H9 (cell line): ENCODE results near the gene KRT27. TPM values are rescaled to one million over a fixed set of nuclear protein-coding genes. Genes with fewer than 3 reads are reported as not detected.
"Not testable (repeated sequence)": the region's sequence is repeated elsewhere in the genome, so short reads cannot be mapped to it uniquely, and the experiment has no call there.

Source experiments
- DNase-seq: peaks from one replicate; pipeline ENCODE4 v3.0.0-alpha.2; 2017
- H2AFZ ChIP-seq: one replicate; pipeline ENCODE4 v1.6.1; 2013; ENCODE audit warnings: mild to moderate bottlenecking, low read length, control low read depth, moderate library complexity
- H2AK5ac ChIP-seq: 2 replicates; pipeline ENCODE4 v1.6.1; 2013; ENCODE audit warnings: low read length, control low read depth, mixed read lengths; ENCODE audit not compliant: insufficient read length
- H2BK120ac ChIP-seq: one replicate; pipeline ENCODE4 v1.6.1; 2013; ENCODE audit warnings: low read depth, mild to moderate bottlenecking, low read length, control low read depth, inconsistent platforms; ENCODE audit not compliant: poor library complexity, severe bottlenecking
- H2BK12ac ChIP-seq: 2 replicates; pipeline ENCODE4 v1.6.1; 2013; ENCODE audit warnings: low read length, control low read depth, mixed read lengths, low read depth; ENCODE audit not compliant: insufficient read length
- H2BK15ac ChIP-seq: 2 replicates; pipeline ENCODE4 v1.6.1; 2013; ENCODE audit warnings: low read depth, low read length, control low read depth
- H2BK20ac ChIP-seq: one replicate; pipeline ENCODE4 v1.6.1; 2013; ENCODE audit warnings: low read depth, mild to moderate bottlenecking, low read length, control low read depth, inconsistent platforms; ENCODE audit not compliant: poor library complexity, severe bottlenecking
- H2BK5ac ChIP-seq: 2 replicates; pipeline ENCODE4 v1.6.1; 2013; ENCODE audit warnings: low read length, control low read depth, mixed read lengths; ENCODE audit not compliant: insufficient read length
- H3K14ac ChIP-seq: 2 replicates; pipeline ENCODE4 v1.6.1; 2013; ENCODE audit warnings: low read length, control low read depth; ENCODE audit not compliant: insufficient read depth
- H3K18ac ChIP-seq: 2 replicates; pipeline ENCODE4 v1.6.1; 2013; ENCODE audit warnings: low read depth, mild to moderate bottlenecking, mixed read lengths, low read length, control low read depth; ENCODE audit not compliant: insufficient read length
- H3K23ac ChIP-seq: 2 replicates; pipeline ENCODE4 v1.6.1; 2013; ENCODE audit warnings: low read length, control low read depth, mixed read lengths, low read depth; ENCODE audit not compliant: insufficient read length
- H3K23me2 ChIP-seq: 2 replicates; pipeline ENCODE4 v1.6.1; 2013; ENCODE audit warnings: low read depth, mild to moderate bottlenecking, mixed read lengths, low read length, control low read depth; ENCODE audit not compliant: insufficient read length, poor library complexity, severe bottlenecking
- H3K27ac ChIP-seq: 2 replicates; pipeline ENCODE4 v1.5.1; 2013; ENCODE audit warnings: low read length, control low read depth, mixed read lengths, low read depth; ENCODE audit not compliant: insufficient read length
- H3K27me3 ChIP-seq: 2 replicates; pipeline ENCODE4 v1.6.1; 2013; ENCODE audit warnings: low read length, control low read depth, inconsistent platforms; ENCODE audit not compliant: insufficient read depth
- H3K4ac ChIP-seq: 2 replicates; pipeline ENCODE4 v1.6.1; 2013; ENCODE audit warnings: low read depth, mild to moderate bottlenecking, control low read depth, inconsistent platforms, low read length, moderate library complexity
- H3K4me1 ChIP-seq: 2 replicates; pipeline ENCODE4 v1.6.1; 2013; ENCODE audit warnings: low read length, control low read depth, inconsistent platforms; ENCODE audit not compliant: insufficient read depth
- H3K4me2 ChIP-seq: 2 replicates; pipeline ENCODE4 v1.6.1; 2013; ENCODE audit warnings: low read length, control low read depth, mixed read lengths; ENCODE audit not compliant: insufficient read length, insufficient read depth
- H3K56ac ChIP-seq: 2 replicates; pipeline ENCODE4 v1.6.1; 2013; ENCODE audit warnings: low read depth, mild to moderate bottlenecking, mixed read lengths, low read length, control low read depth; ENCODE audit not compliant: insufficient read length
- H3K79me1 ChIP-seq: 2 replicates; pipeline ENCODE4 v1.6.1; 2013; ENCODE audit warnings: low read depth, mild to moderate bottlenecking, moderate library complexity, low read length, control low read depth, inconsistent platforms; ENCODE audit not compliant: insufficient read depth, poor library complexity, severe bottlenecking
- H3K79me2 ChIP-seq: 2 replicates; pipeline ENCODE4 v1.6.1; 2013; ENCODE audit warnings: low read length, control low read depth, inconsistent platforms; ENCODE audit not compliant: insufficient read depth
- H3K9ac ChIP-seq: 2 replicates; pipeline ENCODE4 v1.6.1; 2013; ENCODE audit warnings: low read length, control low read depth, mixed read lengths; ENCODE audit not compliant: insufficient read length; ENCODE audit errors: extremely low read depth
- H3K9me3 ChIP-seq: one replicate; pipeline ENCODE4 v1.6.1; 2013; ENCODE audit warnings: low read depth, low read length, inconsistent platforms; ENCODE audit not compliant: control insufficient read depth
- H3T11ph ChIP-seq: one replicate; pipeline ENCODE4 v1.6.1; 2013; ENCODE audit warnings: mild to moderate bottlenecking, low read length, control low read depth, inconsistent platforms
- H4K20me1 ChIP-seq: one replicate; pipeline ENCODE4 v1.6.1; 2013; ENCODE audit not compliant: control insufficient read depth, insufficient read length, insufficient read depth
- H4K5ac ChIP-seq: 2 replicates; pipeline ENCODE4 v1.6.1; 2013; ENCODE audit warnings: low read depth, mild to moderate bottlenecking, mixed read lengths, low read length, control low read depth; ENCODE audit not compliant: insufficient read length
- H4K8ac ChIP-seq: replicated peaks from 2 replicates; pipeline ENCODE4 v1.6.1; 2013; ENCODE audit warnings: low read length, control low read depth, mixed read lengths, low read depth; ENCODE audit not compliant: insufficient read length
- H4K91ac ChIP-seq: 2 replicates; pipeline ENCODE4 v1.6.1; 2013; ENCODE audit warnings: low read depth, mild to moderate bottlenecking, moderate library complexity, mixed read lengths, low read length, control low read depth; ENCODE audit not compliant: insufficient read length
- H3K27ac Mint-ChIP-seq, 3 experiments: 2 replicates in 2 of 3; 3 replicates in 1 of 3; pipeline ENCODE4 v1.8.0; 2020 to 2021; ENCODE audit warnings: mixed read lengths in 3 of 3, mild to moderate bottlenecking in 1 of 3, moderate library complexity in 1 of 3
- H3K27me3 Mint-ChIP-seq: 2 replicates; pipeline ENCODE4 v1.8.0; 2021; ENCODE audit warnings: low read depth, mild to moderate bottlenecking, moderate library complexity, mixed read lengths
- H3K36me3 Mint-ChIP-seq, 3 experiments: 2 replicates in 2 of 3; 3 replicates in 1 of 3; pipeline ENCODE4 v1.8.0; 2020 to 2021; ENCODE audit warnings: low read depth in 3 of 3, mixed read lengths in 3 of 3; ENCODE audit not compliant: insufficient read depth in 1 of 3
- H3K4me1 Mint-ChIP-seq, 2 experiments: 2 replicates each; pipeline ENCODE4 v1.8.0; 2020; ENCODE audit warnings: mixed read lengths in 2 of 2
- H3K4me3 Mint-ChIP-seq, 2 experiments: 2 replicates in 1 of 2; 3 replicates in 1 of 2; pipeline ENCODE4 v1.8.0; 2020 to 2021; ENCODE audit warnings: mild to moderate bottlenecking in 2 of 2, mixed read lengths in 2 of 2, moderate library complexity in 1 of 2
- H3K9me3 Mint-ChIP-seq, 2 experiments: 2 replicates in 1 of 2; 3 replicates in 1 of 2; pipeline ENCODE4 v1.8.0; 2020; ENCODE audit warnings: mild to moderate bottlenecking in 2 of 2, mixed read lengths in 2 of 2, moderate library complexity in 1 of 2
- WGBS: extraction: QIAGEN DNeasy Blood & Tissue Kit; methylation state at CpG from one replicate; pipeline ENCODE4 v1.1.7; 2013; ENCODE audit warnings: missing lambda C conversion rate, low lambda C conversion rate, mixed read lengths; ENCODE audit not compliant: insufficient read length; ENCODE audit errors: extremely low coverage; 5-methylcytosine and 5-hydroxymethylcytosine counted together
- total RNA-seq: library from RNA; stranded (reverse); gene quantifications from 2 replicates; pipeline ENCODE4 v1.2.1, GENCODE V29; 2021
- TF ChIP-seq, protein P1 (sequence below): fragments of 200-600 bp; sonication (generic); conservative IDR thresholded peaks from 3 replicates; pipeline ENCODE4 v1.8.0; 2021; ENCODE audit warnings: antibody characterized with exemption, mild to moderate bottlenecking

Gene KRT27
- total RNA-seq, 1 experiment from 2014 or later: not detected

DNA sequence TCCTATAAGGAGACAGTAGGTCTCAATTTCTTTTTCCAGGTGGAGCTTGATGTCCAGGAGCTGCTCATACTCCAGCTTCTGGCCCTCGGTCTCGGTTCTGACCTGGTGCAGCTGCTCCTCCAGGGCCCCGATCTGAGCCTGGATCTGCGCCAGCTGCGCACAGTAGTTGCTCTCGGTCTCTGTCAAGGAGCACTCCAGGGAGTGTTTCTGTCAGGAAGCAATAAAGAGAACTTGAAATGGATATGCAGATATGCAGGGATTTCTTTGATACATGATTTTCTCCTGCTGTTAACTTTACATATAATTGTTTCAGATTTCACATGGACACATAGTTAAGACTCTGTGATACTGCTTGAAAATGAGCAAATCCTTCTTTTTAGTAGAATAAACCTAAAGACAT is 32.0 kb downstream of the KRT27 start:
- no peak overlapping the region for H3K23ac ChIP-seq
- Mint-ChIP-seq H3K27me3 (peaks cover 25% of the 10 kb centered on the region), H3K27ac (no peak overlapping the region), H3K4me1 (no peaks in the 10 kb centered on the region; a peak in 1 of 4 replicates), H3K9me3 (peaks cover 0 to 3% of the 10 kb centered on the region in 2 experiments; a peak in 1 of 5 replicates), H3K4me3 (no peak overlapping the region), H3K36me3 (no peaks in the 10 kb centered on the region)
- no peak overlapping the region for H3K27ac ChIP-seq
- WGBS: no CpG with 5 or more reads among the region's 6 CpGs
- no peaks in the 10 kb centered on the region for H3K27me3 ChIP-seq
- H3K23me2 ChIP-seq: no peaks in the 10 kb centered on the region
- H3K4ac ChIP-seq: no peak overlapping the region
- no peaks in the 10 kb centered on the region for H3K79me1 ChIP-seq
- H4K5ac ChIP-seq: no peak overlapping the region
- H2AFZ ChIP-seq: no peak overlapping the region
- no peak overlapping the region for H2BK120ac ChIP-seq
- no peak overlapping the region for H2BK5ac ChIP-seq
- no peak overlapping the region for H4K91ac ChIP-seq
- H3K9me3 ChIP-seq: no peaks in the 10 kb centered on the region
- H2BK20ac ChIP-seq: no peak overlapping the region
- H4K8ac ChIP-seq: no peak overlapping the region
- no peak overlapping the region for H2BK15ac ChIP-seq
- H2BK12ac ChIP-seq: no peak overlapping the region
- TF ChIP-seq, protein P1, sequence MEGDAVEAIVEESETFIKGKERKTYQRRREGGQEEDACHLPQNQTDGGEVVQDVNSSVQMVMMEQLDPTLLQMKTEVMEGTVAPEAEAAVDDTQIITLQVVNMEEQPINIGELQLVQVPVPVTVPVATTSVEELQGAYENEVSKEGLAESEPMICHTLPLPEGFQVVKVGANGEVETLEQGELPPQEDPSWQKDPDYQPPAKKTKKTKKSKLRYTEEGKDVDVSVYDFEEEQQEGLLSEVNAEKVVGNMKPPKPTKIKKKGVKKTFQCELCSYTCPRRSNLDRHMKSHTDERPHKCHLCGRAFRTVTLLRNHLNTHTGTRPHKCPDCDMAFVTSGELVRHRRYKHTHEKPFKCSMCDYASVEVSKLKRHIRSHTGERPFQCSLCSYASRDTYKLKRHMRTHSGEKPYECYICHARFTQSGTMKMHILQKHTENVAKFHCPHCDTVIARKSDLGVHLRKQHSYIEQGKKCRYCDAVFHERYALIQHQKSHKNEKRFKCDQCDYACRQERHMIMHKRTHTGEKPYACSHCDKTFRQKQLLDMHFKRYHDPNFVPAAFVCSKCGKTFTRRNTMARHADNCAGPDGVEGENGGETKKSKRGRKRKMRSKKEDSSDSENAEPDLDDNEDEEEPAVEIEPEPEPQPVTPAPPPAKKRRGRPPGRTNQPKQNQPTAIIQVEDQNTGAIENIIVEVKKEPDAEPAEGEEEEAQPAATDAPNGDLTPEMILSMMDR: no peak
- H3K79me2 ChIP-seq: no peaks in the 10 kb centered on the region
- no peak overlapping the region for H2AK5ac ChIP-seq
- H3T11ph ChIP-seq: no peak overlapping the region
- no peak overlapping the region for H3K56ac ChIP-seq
- no peak overlapping the region for H3K14ac ChIP-seq
- H3K4me1 ChIP-seq: no peaks in the 10 kb centered on the region
- H4K20me1 ChIP-seq: no peaks in the 10 kb centered on the region
- no peak overlapping the region for H3K4me2 ChIP-seq
- no peak for DNase-seq
- no peak overlapping the region for H3K9ac ChIP-seq
- no peak overlapping the region for H3K18ac ChIP-seq

DNA sequence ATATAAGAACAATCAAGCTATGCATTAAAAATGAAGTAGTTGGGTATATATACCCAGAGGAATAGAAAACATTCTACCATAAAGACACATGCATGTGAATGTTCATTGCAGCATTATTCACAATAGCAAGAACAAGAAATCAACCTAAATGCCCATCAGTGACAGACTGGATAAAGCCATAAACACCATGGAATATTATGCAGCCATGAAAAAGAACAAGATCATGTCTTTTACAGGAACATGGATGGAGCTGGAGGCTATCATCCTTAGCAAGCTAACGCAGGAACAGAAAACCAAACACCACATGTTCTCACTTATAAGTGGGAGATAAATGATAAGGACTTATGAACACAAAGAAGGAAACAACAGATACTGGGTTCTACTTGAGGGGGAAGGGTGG is 33.7 kb downstream of the KRT27 start:
- peaks cover 27% of the 10 kb centered on the region for H3K27me3 Mint-ChIP-seq
- H3K79me2 ChIP-seq: not testable (repeated sequence)

More for the DNA sequence above, 33.7 kb downstream of the KRT27 start:
- H3K27me3 ChIP-seq, H3K56ac ChIP-seq, DNase-seq, H3K9me3 Mint-ChIP-seq, H4K8ac ChIP-seq, H3K79me1 ChIP-seq, H3K9ac ChIP-seq, H4K20me1 ChIP-seq, H3K4ac ChIP-seq, H4K5ac ChIP-seq, H3T11ph ChIP-seq, H2BK5ac ChIP-seq, H3K9me3 ChIP-seq, H3K27ac ChIP-seq, H2BK15ac ChIP-seq, H3K27ac Mint-ChIP-seq, H3K4me3 Mint-ChIP-seq, H3K4me1 ChIP-seq, H2BK120ac ChIP-seq, H3K36me3 Mint-ChIP-seq, H2BK12ac ChIP-seq, H3K4me2 ChIP-seq, H3K4me1 Mint-ChIP-seq, H2AK5ac ChIP-seq, H2AFZ ChIP-seq, H4K91ac ChIP-seq, H3K23ac ChIP-seq, H2BK20ac ChIP-seq, H3K23me2 ChIP-seq, H3K14ac ChIP-seq, H3K18ac ChIP-seq: not testable (repeated sequence)
- WGBS: no CpG with 5 or more reads among the region's 1 CpG
